LNCaP clone FGC (cell line): Measurements from ENCODE around the gene ATRNL1.
"Not testable (repeated sequence)": the region's sequence is repeated elsewhere in the genome, so short reads cannot be mapped to it uniquely, and the experiment has no call there.

Source experiments
- DNase-seq: peaks from one replicate; pipeline ENCODE4 v3.0.0-alpha.2; 2011; ENCODE audit warnings: low read depth
- H3K4me3 ChIP-seq: 2 replicates; pipeline ENCODE4 v1.5.1; 2011; ENCODE audit warnings: mild to moderate bottlenecking, low read depth, low read length, control low read depth
- TF ChIP-seq, protein P1 (sequence below): IDR thresholded peaks from 2 replicates; pipeline ENCODE4 v1.5.1; 2012; ENCODE audit warnings: mild to moderate bottlenecking; ENCODE audit not compliant: control insufficient read depth, insufficient read depth; ENCODE audit errors: extremely low read depth

ATRNL1 gene

DNA sequence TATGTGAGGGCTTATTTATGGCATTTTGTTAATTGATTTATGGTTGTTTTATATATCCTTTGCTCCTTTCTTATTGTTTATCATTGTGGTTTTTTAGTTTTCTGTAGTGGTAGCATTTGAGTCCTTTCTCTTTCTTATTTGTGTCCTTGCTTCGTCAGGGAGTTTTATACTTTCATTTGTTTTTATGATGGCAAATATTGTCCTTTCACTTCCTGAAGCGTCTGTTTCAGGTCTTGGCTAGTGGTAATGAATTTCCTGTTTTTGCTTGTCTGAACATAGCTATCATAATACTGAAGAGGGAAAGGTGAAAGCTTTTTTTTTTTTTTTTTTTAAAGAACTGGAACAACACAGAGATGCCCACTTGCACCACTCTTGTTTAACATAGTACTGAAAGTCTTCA is 228.2 kb downstream of the ATRNL1 start:
- DNase-seq = peak; percentile 25
- TF ChIP-seq, protein P1, sequence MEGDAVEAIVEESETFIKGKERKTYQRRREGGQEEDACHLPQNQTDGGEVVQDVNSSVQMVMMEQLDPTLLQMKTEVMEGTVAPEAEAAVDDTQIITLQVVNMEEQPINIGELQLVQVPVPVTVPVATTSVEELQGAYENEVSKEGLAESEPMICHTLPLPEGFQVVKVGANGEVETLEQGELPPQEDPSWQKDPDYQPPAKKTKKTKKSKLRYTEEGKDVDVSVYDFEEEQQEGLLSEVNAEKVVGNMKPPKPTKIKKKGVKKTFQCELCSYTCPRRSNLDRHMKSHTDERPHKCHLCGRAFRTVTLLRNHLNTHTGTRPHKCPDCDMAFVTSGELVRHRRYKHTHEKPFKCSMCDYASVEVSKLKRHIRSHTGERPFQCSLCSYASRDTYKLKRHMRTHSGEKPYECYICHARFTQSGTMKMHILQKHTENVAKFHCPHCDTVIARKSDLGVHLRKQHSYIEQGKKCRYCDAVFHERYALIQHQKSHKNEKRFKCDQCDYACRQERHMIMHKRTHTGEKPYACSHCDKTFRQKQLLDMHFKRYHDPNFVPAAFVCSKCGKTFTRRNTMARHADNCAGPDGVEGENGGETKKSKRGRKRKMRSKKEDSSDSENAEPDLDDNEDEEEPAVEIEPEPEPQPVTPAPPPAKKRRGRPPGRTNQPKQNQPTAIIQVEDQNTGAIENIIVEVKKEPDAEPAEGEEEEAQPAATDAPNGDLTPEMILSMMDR = no peak
- H3K4me3 ChIP-seq = no peak overlapping the region

DNA sequence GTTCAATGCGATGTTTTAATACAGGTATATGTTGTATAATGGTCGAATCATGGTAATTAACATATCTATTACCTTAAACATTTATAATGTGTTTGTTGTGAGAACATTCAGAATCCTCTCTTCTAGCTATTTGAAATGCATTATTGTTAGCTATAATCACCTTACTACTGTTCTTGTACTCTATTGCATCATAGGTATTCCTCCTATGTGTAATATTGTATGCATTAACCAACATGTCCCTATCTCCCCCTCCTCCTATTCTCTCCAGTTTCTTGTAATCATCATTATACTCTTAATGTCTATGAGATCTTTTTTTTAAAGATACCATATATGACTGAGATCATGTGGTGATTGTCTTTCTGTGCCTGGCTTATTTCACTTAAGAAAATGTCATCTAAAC is 235.2 kb downstream of the ATRNL1 start:
- TF ChIP-seq, protein P1 = no peak
- H3K4me3 ChIP-seq = no peak overlapping the region
- no peak for DNase-seq

DNA sequence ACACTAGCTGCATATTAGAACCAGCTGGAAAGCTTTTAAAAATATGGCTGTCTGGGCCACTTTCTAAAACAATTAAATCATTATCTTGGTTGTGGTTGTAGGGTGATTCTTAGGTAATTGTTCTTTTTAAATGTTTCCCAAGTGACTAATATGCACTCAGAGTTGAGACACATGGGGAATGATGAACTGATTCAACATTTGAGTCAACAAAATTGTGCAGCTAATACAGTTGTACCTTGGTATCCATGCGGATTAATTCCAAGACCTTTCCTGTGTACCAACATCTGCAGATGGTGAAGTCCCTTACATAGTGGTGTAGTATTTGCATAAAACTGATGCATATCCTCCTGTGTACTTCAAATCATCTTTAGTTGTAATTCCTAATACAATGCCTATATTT is 242.2 kb downstream of the ATRNL1 start:
- no peak overlapping the region for H3K4me3 ChIP-seq
- TF ChIP-seq, protein P1 = no peak
- no peak for DNase-seq

DNA sequence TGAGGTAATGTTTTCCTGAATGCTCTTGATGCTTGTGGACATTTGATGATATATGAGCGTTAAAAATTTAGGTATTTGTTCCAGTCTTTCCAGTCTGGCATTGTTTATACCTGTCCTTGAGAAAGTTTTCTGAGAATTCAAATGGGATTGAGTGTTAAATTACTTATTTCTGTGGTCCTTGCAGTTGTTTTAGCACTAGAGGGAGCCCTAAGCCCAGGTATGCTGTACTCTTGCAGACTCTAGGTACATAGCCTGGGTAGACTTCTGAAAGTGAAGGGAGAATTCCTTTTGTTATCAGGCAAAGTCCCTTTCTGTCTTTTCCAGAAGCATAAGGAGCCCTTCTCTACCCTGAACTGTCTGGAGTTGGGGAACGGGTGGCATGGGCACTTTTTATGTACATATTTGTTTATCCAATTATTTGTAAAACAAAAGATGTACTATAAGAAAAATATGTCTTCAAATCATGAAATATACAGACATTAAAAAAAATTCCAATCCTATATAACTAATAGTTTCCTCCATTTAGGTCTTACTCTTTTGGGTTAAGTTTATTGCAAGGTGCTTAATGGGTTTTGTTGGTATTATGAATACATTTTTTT is 262.1 kb downstream of the ATRNL1 start:
- DNase-seq = peak; percentile 68
- TF ChIP-seq, protein P1 = peak; percentile 84
- no peak overlapping the region for H3K4me3 ChIP-seq

DNA sequence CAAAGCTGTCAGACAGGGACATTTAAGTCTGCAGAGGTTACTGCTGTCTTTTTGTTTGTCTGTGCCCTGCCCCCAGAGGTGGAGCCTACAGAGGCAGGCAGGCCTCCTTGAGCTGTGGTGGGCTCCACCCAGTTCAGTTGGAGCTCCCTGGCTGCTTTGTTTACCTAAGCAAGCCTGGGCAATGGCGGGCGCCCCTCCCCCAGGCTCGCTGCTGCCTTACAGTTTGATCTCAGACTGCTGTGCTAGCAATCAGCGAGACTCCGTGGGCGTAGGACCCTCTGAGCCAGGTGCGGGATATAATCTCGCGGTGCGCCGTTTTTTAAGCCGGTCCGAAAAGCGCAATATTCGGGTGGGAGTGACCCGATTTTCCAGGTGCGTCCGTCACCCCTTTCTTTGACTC is 274.8 kb downstream of the ATRNL1 start:
- DNase-seq = not testable (repeated sequence)

DNA sequence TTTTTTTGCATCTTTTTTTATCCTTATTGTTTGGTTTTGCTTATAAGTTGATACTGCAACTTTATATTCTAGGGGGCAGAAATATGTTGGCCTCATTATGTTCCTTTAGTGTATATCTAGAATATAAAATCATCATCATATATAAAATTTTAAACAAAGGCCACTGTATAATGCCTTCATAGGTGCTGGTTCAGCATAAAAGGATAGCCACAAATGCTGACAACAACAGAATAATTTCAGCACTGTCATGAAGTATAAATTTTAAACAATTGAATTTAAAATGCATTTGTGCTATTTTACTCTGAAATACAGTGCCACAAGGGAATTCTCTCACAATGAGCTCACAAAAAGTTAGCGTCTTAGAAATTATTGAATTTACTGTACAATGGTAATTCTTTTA is 285.9 kb downstream of the ATRNL1 start:
- DNase-seq = no peak
- H3K4me3 ChIP-seq = no peak overlapping the region
- TF ChIP-seq, protein P1 = no peak

More for the DNA sequence above, 274.8 kb downstream of the ATRNL1 start:
- not testable (repeated sequence) for H3K4me3 ChIP-seq

DNA sequence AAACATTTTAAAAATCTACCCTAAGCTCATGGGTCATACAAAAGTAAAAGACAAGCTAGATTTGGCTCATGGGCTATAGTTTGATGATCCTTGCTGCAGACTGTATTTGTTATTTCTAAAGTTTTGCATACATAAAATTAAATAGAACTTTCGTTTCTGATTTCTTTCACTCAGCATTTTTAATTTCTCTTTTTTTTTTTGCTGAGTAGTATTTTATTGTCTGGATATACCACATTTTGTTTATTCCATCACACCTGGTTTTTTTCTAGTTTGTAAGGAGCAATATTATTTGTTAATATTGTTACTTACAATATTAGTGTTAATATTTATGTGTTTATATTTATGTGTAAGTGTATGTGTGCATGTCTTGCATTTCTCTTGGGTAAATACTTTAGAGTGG is 291.5 kb downstream of the ATRNL1 start:
- TF ChIP-seq, protein P1 = no peak
- no peak for DNase-seq
- no peak overlapping the region for H3K4me3 ChIP-seq
